Measurements from ENCODE around the gene ATF4. TPM values are rescaled to one million over a fixed set of nuclear protein-coding genes. Genes with fewer than 3 reads are reported as not detected.
A peak's percentile ranks its signal among the peaks of the same experiment; 100 is the strongest.

Gene ATF4
- total RNA-seq, 1 experiment from 2014 or later: 238 TPM

- Histone ChIP-seq H3K27ac (no peak overlapping the region), H3K4me1 (peaks cover 32% of the 10 kb centered on the region), H3K27me3 (no peaks in the 10 kb centered on the region), H3K9me3 (replicated peaks) (no peaks in the 10 kb centered on the region), H3K4me3 (no peak overlapping the region), H3K36me3 (peaks cover 42% of the 10 kb centered on the region)
- DNase-seq: peak in 1 of 2 experiments; percentile 38
Observed at GRCh38 chr22:39524753-39525657, 4.6 kb downstream of the ATF4 start.

- no peak for DNase-seq
- no peaks in the 10 kb centered on the region for H3K9me3 ChIP-seq (replicated peaks)
- H3K4me3 ChIP-seq: no peak overlapping the region
- H3K27me3 ChIP-seq: no peaks in the 10 kb centered on the region
- peaks cover 42% of the 10 kb centered on the region for H3K36me3 ChIP-seq
- no peak overlapping the region for H3K27ac ChIP-seq
- H3K4me1 ChIP-seq: peaks cover 32% of the 10 kb centered on the region
Observed at GRCh38 chr22:39525658-39525975, 5.3 kb downstream of the ATF4 start.

- H3K27ac ChIP-seq: no peak overlapping the region
- H3K4me1 ChIP-seq: peaks cover 32% of the 10 kb centered on the region
- peak in 1 of 2 experiments; percentile 20 for DNase-seq
- H3K27me3 ChIP-seq: no peaks in the 10 kb centered on the region
- no peaks in the 10 kb centered on the region for H3K9me3 ChIP-seq (replicated peaks)
- no peak overlapping the region for H3K4me3 ChIP-seq
- H3K36me3 ChIP-seq: peaks cover 35% of the 10 kb centered on the region
Observed at GRCh38 chr22:39526736-39527171, 6.4 kb downstream of the ATF4 start.

GRCh38 chr22:39527481-39527961, 7.2 kb downstream of the ATF4 start:
- Histone ChIP-seq H3K36me3 (peaks cover 27% of the 10 kb centered on the region), H3K27ac (peak overlapping the region; percentile 16; the same call in 1 of the 2 replicates), H3K9me3 (replicated peaks) (no peaks in the 10 kb centered on the region), H3K27me3 (no peaks in the 10 kb centered on the region), H3K4me3 (no peak overlapping the region), H3K4me1 (peaks cover 29% of the 10 kb centered on the region)
- DNase-seq: peak in 1 of 2 experiments; percentile 41

GRCh38 chr22:39528080-39528661, 7.8 kb downstream of the ATF4 start:
- Histone ChIP-seq H3K9me3 (replicated peaks) (no peaks in the 10 kb centered on the region), H3K4me1 (peaks cover 23% of the 10 kb centered on the region), H3K36me3 (peaks cover 21% of the 10 kb centered on the region), H3K27me3 (no peaks in the 10 kb centered on the region), H3K4me3 (no peak overlapping the region), H3K27ac (peak overlapping the region; percentile 16; the same call in 1 of the 2 replicates)
- peak; percentile 82 to 83 for DNase-seq

GRCh38 chr22:39528681-39529486, 8.5 kb downstream of the ATF4 start:
- Histone ChIP-seq H3K27ac (no peak overlapping the region), H3K4me1 (peaks cover 22% of the 10 kb centered on the region), H3K27me3 (no peaks in the 10 kb centered on the region), H3K36me3 (peaks cover 17% of the 10 kb centered on the region), H3K4me3 (no peak overlapping the region), H3K9me3 (replicated peaks) (no peaks in the 10 kb centered on the region)
- DNase-seq: peak; percentile 85 to 88

GRCh38 chr22:39529487-39529851, 9.1 kb downstream of the ATF4 start:
- Histone ChIP-seq H3K27me3 (no peaks in the 10 kb centered on the region), H3K27ac (no peak overlapping the region), H3K4me1 (peaks cover 22% of the 10 kb centered on the region), H3K36me3 (peaks cover 12% of the 10 kb centered on the region), H3K9me3 (replicated peaks) (no peaks in the 10 kb centered on the region), H3K4me3 (no peak overlapping the region)
- DNase-seq: no peak

GRCh38 chr22:39530116-39530515, 9.8 kb downstream of the ATF4 start:
- H3K4me3 ChIP-seq: no peak overlapping the region
- no peak overlapping the region for H3K27ac ChIP-seq
- no peak for DNase-seq
- H3K4me1 ChIP-seq: peaks cover 24% of the 10 kb centered on the region
- H3K9me3 ChIP-seq (replicated peaks): no peaks in the 10 kb centered on the region
- H3K36me3 ChIP-seq: peaks cover 6% of the 10 kb centered on the region
- H3K27me3 ChIP-seq: no peaks in the 10 kb centered on the region

GRCh38 chr22:39530692-39531331, 10.4 kb downstream of the ATF4 start:
- no peak overlapping the region for H3K27ac ChIP-seq
- peaks cover 26% of the 10 kb centered on the region for H3K4me1 ChIP-seq
- peak in 1 of 2 experiments; percentile 38 for DNase-seq
- no peaks in the 10 kb centered on the region for H3K27me3 ChIP-seq
- H3K4me3 ChIP-seq: no peak overlapping the region
- H3K36me3 ChIP-seq: peaks cover 5% of the 10 kb centered on the region
- no peaks in the 10 kb centered on the region for H3K9me3 ChIP-seq (replicated peaks)

GRCh38 chr22:39532215-39533073, 12.1 kb downstream of the ATF4 start, which contains the start of gene RPS19BP1:
RPS19BP1 (minus strand) TSS chr22:39532748; CDS start chr22:39532738, 10 bp downstream.
- H3K4me1 ChIP-seq: peaks cover 18% of the 10 kb centered on the region
- H3K27me3 ChIP-seq: no peaks in the 10 kb centered on the region
- H3K27ac ChIP-seq: peak within 1 kb of the TSS; percentile 44
- no peaks in the 10 kb centered on the region for H3K9me3 ChIP-seq (replicated peaks)
- H3K4me3 ChIP-seq: peak within 1 kb of the TSS; percentile 73
- H3K36me3 ChIP-seq: peaks cover 5% of the 10 kb centered on the region
- DNase-seq: peak; percentile 98 to 99

GRCh38 chr22:39534092-39534506, 13.7 kb downstream of the ATF4 start:
- H3K36me3 ChIP-seq: peaks cover 5% of the 10 kb centered on the region
- no peak for DNase-seq
- peaks cover 5% of the 10 kb centered on the region; the same call in 1 of the 2 replicates for H3K4me1 ChIP-seq
- no peaks in the 10 kb centered on the region for H3K9me3 ChIP-seq (replicated peaks)
- no peak overlapping the region for H3K27ac ChIP-seq
- H3K27me3 ChIP-seq: no peaks in the 10 kb centered on the region
- H3K4me3 ChIP-seq: peak overlapping the region; percentile 46

- Histone ChIP-seq H3K36me3 (peaks cover 5% of the 10 kb centered on the region), H3K4me3 (peak overlapping the region; percentile 46), H3K27me3 (no peaks in the 10 kb centered on the region), H3K27ac (no peak overlapping the region), H3K4me1 (peaks cover 5% of the 10 kb centered on the region; the same call in 1 of the 2 replicates), H3K9me3 (replicated peaks) (no peaks in the 10 kb centered on the region)
- DNase-seq: peak; percentile 75 to 83
Observed at GRCh38 chr22:39534591-39535356, 14.4 kb downstream of the ATF4 start.

- H3K4me3 ChIP-seq: no peak overlapping the region
- no peaks in the 10 kb centered on the region for H3K9me3 ChIP-seq (replicated peaks)
- no peak for DNase-seq
- peaks cover 5% of the 10 kb centered on the region; the same call in 1 of the 2 replicates for H3K4me1 ChIP-seq
- peaks cover 3% of the 10 kb centered on the region; the same call in 1 of the 2 replicates for H3K36me3 ChIP-seq
- no peaks in the 10 kb centered on the region for H3K27me3 ChIP-seq
- no peak overlapping the region for H3K27ac ChIP-seq
Observed at GRCh38 chr22:39535357-39535725, 15.0 kb downstream of the ATF4 start.
